ENCODE measurements around the gene SEMA3B.

GRCh38 chr3:50264964-50265485 lies 3.9 kb upstream of the SEMA3B start:
- TF ChIP-seq POLR2A (IDR thresholded peaks at IDR 0.05), result peak in 2 of 3 donors; percentile 14 to 20
- no peak for TF ChIP-seq CTCF (IDR thresholded peaks at IDR 0.05)
